Measurements from ENCODE around the gene ELP1.
"Not testable (repeated sequence)": the region's sequence is repeated elsewhere in the genome, so short reads cannot be mapped to it uniquely, and the experiment has no call there.

The ELP1 gene

GRCh38 chr9:108905494-108905893 lies 28.4 kb downstream of the ELP1 start:
- H3K4me3 ChIP-seq (ENCODE audit: low read length) = no peak overlapping the region
- no peak for DNase-seq (ENCODE audit: low read depth)
- no peak for TF ChIP-seq CTCF (conservative IDR thresholded peaks at IDR 0.05; ENCODE audit: low read length)

- DNase-seq (ENCODE audit: low read depth) = no peak
- H3K4me3 ChIP-seq (ENCODE audit: low read length) = no peak overlapping the region
- no peak for TF ChIP-seq CTCF (conservative IDR thresholded peaks at IDR 0.05; ENCODE audit: low read length)
These were observed 29.8 kb downstream of the ELP1 start for GRCh38 chr9:108904161-108904560.

GRCh38 chr9:108903420-108904103 lies 30.4 kb downstream of the ELP1 start:
- no peak for TF ChIP-seq CTCF (conservative IDR thresholded peaks at IDR 0.05; ENCODE audit: low read length)
- no peak for DNase-seq (ENCODE audit: low read depth)
- no peak overlapping the region for H3K4me3 ChIP-seq (ENCODE audit: low read length)

GRCh38 chr9:108900176-108900575 lies 33.7 kb downstream of the ELP1 start:
- no peak for TF ChIP-seq CTCF (conservative IDR thresholded peaks at IDR 0.05; ENCODE audit: low read length)
- H3K4me3 ChIP-seq (ENCODE audit: low read length) = no peak overlapping the region
- no peak for DNase-seq (ENCODE audit: low read depth)

- not testable (repeated sequence) for DNase-seq (ENCODE audit: low read depth); H3K4me3 ChIP-seq (ENCODE audit: low read length)
These were observed 34.8 kb downstream of the ELP1 start for GRCh38 chr9:108899023-108899695.

GRCh38 chr9:108897324-108898096 lies 36.4 kb downstream of the ELP1 start:
- TF ChIP-seq CTCF (conservative IDR thresholded peaks at IDR 0.05; ENCODE audit: low read length) = no peak
- no peak overlapping the region for H3K4me3 ChIP-seq (ENCODE audit: low read length)
- no peak for DNase-seq (ENCODE audit: low read depth)

GRCh38 chr9:108894225-108894997 lies 39.5 kb downstream of the ELP1 start:
- no peak for DNase-seq (ENCODE audit: low read depth)
- no peak for TF ChIP-seq CTCF (conservative IDR thresholded peaks at IDR 0.05; ENCODE audit: low read length)
- H3K4me3 ChIP-seq (ENCODE audit: low read length) = no peak overlapping the region

All from AG10803 (cell line).